ENCODE results near the gene TMEM250. TPM values are rescaled to one million over a fixed set of nuclear protein-coding genes. Genes with fewer than 3 reads are reported as not detected.

The TMEM250 gene, protein sequence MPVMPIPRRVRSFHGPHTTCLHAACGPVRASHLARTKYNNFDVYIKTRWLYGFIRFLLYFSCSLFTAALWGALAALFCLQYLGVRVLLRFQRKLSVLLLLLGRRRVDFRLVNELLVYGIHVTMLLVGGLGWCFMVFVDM
- 10 to 100 TPM; 34.7 to 75.0 (median 69.2) TPM for total RNA-seq

DNA sequence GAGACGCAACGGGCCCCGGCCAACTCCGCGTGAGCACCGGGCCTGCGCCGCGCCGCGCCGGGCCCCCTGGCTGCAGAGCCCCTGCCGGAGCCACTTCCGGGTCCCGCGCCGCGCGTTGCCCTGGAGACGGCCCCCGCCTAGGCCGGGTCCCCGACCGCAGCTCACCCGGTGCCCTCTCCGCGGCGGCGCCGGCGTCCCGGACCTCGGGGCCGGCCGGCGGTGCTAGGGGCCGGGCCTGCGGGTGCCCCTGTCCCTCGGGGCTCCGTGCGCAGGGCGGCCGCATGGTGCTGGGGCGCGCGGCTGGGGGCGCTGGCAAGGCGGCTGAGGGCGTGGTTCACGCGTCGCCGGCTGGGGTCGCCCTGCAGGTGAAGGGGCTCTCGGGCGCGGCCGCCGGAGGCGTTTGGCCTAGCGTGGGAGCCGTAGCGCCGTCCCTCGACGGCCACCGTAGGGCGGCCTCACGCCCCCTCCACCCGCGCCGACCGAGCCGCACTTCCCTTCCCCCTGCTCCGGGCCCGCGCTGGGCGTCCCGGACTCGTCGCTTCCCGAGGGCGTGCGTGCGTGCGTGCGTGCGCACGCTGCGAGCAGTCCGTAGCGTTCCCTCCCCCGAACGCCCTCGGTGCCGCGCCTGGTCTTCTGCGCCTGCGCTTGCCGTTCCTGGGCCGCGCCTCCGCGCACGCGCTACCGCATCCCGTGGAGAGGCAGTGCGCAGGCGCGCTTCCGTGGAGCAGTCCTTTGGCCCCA lies at the start of gene TMEM250:
TSS of gene TMEM250 (minus strand) at position 556 of the 741 bp plus-strand sequence. CDS start 1,975 bp downstream, outside the sequence.
- peaks cover 0 to 18% (median 0%) of the 10 kb centered on the region in 3 donors for H3K36me3 ChIP-seq
- peak within 1 kb of the TSS; percentile 96 to 100 (median 97) for H3K27ac ChIP-seq
- TF ChIP-seq POLR2A (IDR thresholded peaks at IDR 0.05), result peak; percentile 85 to 90
- TF ChIP-seq, protein P1, sequence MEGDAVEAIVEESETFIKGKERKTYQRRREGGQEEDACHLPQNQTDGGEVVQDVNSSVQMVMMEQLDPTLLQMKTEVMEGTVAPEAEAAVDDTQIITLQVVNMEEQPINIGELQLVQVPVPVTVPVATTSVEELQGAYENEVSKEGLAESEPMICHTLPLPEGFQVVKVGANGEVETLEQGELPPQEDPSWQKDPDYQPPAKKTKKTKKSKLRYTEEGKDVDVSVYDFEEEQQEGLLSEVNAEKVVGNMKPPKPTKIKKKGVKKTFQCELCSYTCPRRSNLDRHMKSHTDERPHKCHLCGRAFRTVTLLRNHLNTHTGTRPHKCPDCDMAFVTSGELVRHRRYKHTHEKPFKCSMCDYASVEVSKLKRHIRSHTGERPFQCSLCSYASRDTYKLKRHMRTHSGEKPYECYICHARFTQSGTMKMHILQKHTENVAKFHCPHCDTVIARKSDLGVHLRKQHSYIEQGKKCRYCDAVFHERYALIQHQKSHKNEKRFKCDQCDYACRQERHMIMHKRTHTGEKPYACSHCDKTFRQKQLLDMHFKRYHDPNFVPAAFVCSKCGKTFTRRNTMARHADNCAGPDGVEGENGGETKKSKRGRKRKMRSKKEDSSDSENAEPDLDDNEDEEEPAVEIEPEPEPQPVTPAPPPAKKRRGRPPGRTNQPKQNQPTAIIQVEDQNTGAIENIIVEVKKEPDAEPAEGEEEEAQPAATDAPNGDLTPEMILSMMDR (IDR thresholded peaks at IDR 0.05), result peak in 3 of 6 experiments; percentile 2 to 32 (median 30)
- H3K4me3 ChIP-seq, result peak within 1 kb of the TSS; percentile 81 to 100 (median 98)
- H3K4me1 ChIP-seq, result peaks cover 0 to 38% (median 17%) of the 10 kb centered on the region in 4 donors
- H3K27me3 ChIP-seq, result no peaks in the 10 kb centered on the region
- H3K9me3 ChIP-seq, result no peaks in the 10 kb centered on the region
- peak; percentile 90 to 98 (median 98) for DNase-seq

DNA sequence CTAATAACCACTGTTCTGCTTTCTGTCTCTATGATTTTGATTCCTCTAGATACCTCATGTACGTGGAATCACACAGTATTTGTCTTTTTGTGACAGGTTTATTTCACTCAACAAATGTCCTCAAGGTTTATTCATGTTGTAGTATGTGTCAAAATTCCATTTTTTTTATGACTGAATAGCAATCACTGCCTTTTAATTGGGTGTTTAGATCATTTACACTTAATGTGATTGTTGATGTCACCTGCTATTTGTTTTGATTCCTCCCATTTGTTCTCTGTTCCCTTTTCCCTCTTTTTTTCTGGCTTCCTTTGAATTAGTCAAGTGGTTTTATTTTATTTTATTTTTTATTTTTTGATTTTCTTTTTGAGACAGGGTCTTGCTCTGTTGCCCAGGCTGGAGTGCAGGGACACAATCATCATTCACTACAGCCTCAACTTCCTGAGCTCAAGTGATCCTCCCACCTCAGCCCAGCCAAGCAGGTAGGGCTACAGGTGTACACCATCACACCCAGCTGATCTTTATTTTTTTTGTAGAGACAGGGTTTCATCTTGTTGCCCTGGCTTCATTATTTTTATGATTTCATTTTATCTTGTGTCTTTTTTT lies 44.7 kb upstream of the TMEM250 start:
- no peaks in the 10 kb centered on the region for H3K4me1 ChIP-seq
- TF ChIP-seq, protein P1 (IDR thresholded peaks at IDR 0.05), result no peak
- TF ChIP-seq POLR2A (IDR thresholded peaks at IDR 0.05), result no peak
- no peaks in the 10 kb centered on the region for H3K36me3 ChIP-seq
- no peaks in the 10 kb centered on the region for H3K27me3 ChIP-seq
- no peak overlapping the region for H3K4me3 ChIP-seq
- no peak for DNase-seq
- H3K27ac ChIP-seq, result no peak overlapping the region
- peaks cover 0 to 4% (median 0%) of the 10 kb centered on the region in 4 donors for H3K9me3 ChIP-seq

DNA sequence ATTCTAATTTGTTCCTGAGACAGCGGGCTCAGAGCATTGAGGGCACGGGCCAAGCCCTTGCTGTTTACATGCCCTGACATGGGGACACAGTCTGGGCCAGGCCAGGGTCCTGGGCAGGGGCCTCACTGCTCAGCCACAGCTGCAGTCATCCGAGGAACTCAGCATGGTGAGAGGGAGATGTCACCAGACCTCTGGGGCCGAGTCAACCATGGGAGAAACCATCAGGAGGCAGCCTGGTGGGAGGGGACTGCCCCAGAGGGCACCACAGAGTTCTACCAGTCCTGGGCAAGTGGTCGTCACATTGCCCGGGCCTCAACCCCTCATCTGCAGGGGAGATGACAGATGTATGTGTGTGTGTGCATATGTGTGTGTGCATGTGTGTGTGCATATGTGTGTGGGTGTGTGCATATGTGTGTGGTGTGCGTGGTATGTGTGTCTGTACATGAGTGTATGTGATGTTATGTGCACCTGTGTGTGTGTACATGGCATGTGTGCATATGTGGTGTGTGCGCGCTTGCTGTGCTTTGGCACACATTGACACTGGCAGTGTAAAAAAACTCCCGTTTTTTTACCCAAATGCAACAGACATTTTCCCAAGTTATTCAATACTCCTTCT lies 42.4 kb upstream of the TMEM250 start:
- Histone ChIP-seq H3K4me1 (no peaks in the 10 kb centered on the region), H3K27ac (no peak overlapping the region), H3K4me3 (no peak overlapping the region), H3K36me3 (no peaks in the 10 kb centered on the region), H3K27me3 (no peaks in the 10 kb centered on the region), H3K9me3 (peaks cover 0 to 4% (median 0%) of the 10 kb centered on the region in 4 donors)
- TF ChIP-seq, protein P1 (IDR thresholded peaks at IDR 0.05), result no peak
- no peak for TF ChIP-seq POLR2A (IDR thresholded peaks at IDR 0.05)
- DNase-seq, result no peak

DNA sequence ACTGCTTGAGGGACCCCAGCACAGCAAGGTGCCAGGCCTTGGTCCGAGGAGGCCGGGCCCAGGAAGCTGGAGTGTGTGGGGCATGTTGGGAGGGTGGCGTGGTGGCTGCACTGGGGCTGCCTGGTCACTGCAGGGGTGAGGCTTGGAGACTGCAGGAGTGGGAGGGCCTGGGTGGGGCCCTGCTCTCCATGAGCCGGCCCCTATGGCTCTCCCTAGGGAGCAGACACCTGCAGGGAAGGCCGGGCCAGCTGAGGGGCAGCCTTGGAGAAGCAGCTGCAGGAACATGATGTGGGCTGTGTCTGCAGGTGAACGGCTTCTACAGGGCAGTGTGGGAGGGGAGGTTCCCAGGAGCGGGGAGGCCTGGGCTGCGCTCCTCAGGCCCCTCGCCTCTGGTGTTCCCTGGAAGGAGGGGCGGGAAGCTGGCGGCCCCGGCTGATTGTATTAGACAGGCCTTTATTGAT lies 41.7 kb upstream of the TMEM250 start:
- Histone ChIP-seq H3K9me3 (peaks cover 0 to 4% (median 0%) of the 10 kb centered on the region in 4 donors), H3K27ac (no peak overlapping the region), H3K4me3 (no peak overlapping the region), H3K36me3 (no peaks in the 10 kb centered on the region), H3K4me1 (no peaks in the 10 kb centered on the region), H3K27me3 (no peaks in the 10 kb centered on the region)
- TF ChIP-seq POLR2A (IDR thresholded peaks at IDR 0.05), result no peak
- TF ChIP-seq, protein P1 (IDR thresholded peaks at IDR 0.05), result no peak
- no peak for DNase-seq

DNA sequence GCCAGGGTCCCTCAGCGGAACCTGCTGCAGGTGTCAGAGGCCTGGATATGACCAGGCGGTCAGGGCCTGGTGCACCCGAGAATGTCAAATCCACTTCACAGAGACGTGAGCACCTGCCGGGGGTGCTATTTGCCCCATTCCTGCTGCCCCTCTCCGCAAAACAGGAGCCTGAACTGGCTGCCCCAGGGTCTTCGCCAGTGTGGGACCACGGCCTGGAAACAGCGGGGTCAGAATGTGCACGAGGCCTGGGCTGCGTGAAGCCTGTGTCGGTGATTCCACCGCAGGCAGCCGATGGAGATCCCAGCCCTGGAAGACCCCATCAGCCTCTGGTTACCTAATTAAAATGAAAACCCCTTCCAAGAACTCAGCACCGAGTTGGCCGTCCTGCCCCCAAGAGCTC lies 41.2 kb upstream of the TMEM250 start:
- no peaks in the 10 kb centered on the region for H3K27me3 ChIP-seq
- no peak overlapping the region for H3K4me3 ChIP-seq
- no peaks in the 10 kb centered on the region for H3K36me3 ChIP-seq
- H3K9me3 ChIP-seq, result peaks cover 0 to 4% (median 0%) of the 10 kb centered on the region in 4 donors
- no peaks in the 10 kb centered on the region for H3K4me1 ChIP-seq
- no peak overlapping the region for H3K27ac ChIP-seq
- no peak for DNase-seq
- TF ChIP-seq, protein P1 (IDR thresholded peaks at IDR 0.05), result no peak
- no peak for TF ChIP-seq POLR2A (IDR thresholded peaks at IDR 0.05)
